HepG2 (cell line): ENCODE measurements around the gene SYNPO2L. TPM values are rescaled to one million over a fixed set of nuclear protein-coding genes. Genes with fewer than 3 reads are reported as not detected.
A peak's percentile ranks its signal among the peaks of the same experiment; 100 is the strongest.

Experiments used
- ATAC-seq: fragments of 200-7000 bp; cut with Tn5 transposase; 3 replicates; pipeline ENCODE4 v1.9.1; 2020; ENCODE audit warnings: mild to moderate bottlenecking, moderate library complexity
- BruUV-seq: library from RNA; stranded (reverse); fragments of 400-500 nt; replicated peaks from 2 replicates; lab custom pipeline; 2021; lab: Mats Ljungman, UMichigan
- CTCF ChIA-PET: fragments of 300-600 bp; formaldehyde crosslinking; extraction: SDS; loops from one replicate; lab custom pipeline; 2021; ENCODE audit warnings: low total read pairs, inconsistent platforms, low intra/inter-chr PET ratio; lab: Yijun Ruan, JAX
- POLR2A ChIA-PET: fragments of 350-600 bp; sonication (Branson Sonifier 250); formaldehyde crosslinking; loops from one replicate; lab custom pipeline; 2020; ENCODE audit warnings: antibody characterized with exemption, inconsistent platforms; lab: Yijun Ruan, JAX
- DNase-seq: peaks from one replicate; pipeline ENCODE4 v3.0.0-alpha.2; 2015; ENCODE audit warnings: low spot score
- FAIRE-seq: peaks from 3 replicates; lab custom pipeline; 2011; peaks lifted over from hg19 to GRCh38; lab: Jason Lieb, UNC
- H2AFZ ChIP-seq: one replicate; pipeline ENCODE4 v1.6.1; 2011; ENCODE audit warnings: low read length, inconsistent platforms
- H3K27ac ChIP-seq: fragments of 300-600 bp; 3 replicates; pipeline ENCODE4 v1.8.0; 2011; ENCODE audit warnings: mixed run types, mild to moderate bottlenecking, mixed read lengths, low read length, inconsistent platforms; ENCODE audit not compliant: insufficient read depth; ENCODE audit errors: extremely low read length
- H3K27me3 ChIP-seq, 2 experiments: fragments of 200-600 bp in 1 of 2; 2 replicates in 1 of 2; 3 replicates in 1 of 2; pipeline versions ENCODE4 v1.6.0 to v1.8.0; 2011; ENCODE audit warnings: low read length in 2 of 2, mild to moderate bottlenecking in 2 of 2, moderate library complexity in 2 of 2, inconsistent platforms in 1 of 2; ENCODE audit not compliant: insufficient read depth in 2 of 2, control insufficient read depth in 1 of 2
- H3K36me3 ChIP-seq, 2 experiments: fragments of 200-600 bp in 1 of 2; replicated peaks in 1 of 2; 2 replicates in 1 of 2; 3 replicates in 1 of 2; pipeline versions ENCODE4 v1.5.1 to v1.8.0; 2011; ENCODE audit warnings: low read length in 2 of 2, inconsistent platforms in 1 of 2; ENCODE audit not compliant: insufficient read depth in 2 of 2, control insufficient read depth in 1 of 2
- H3K4me1 ChIP-seq: 2 replicates; pipeline ENCODE4 v1.5.1; 2012; ENCODE audit warnings: low read length, inconsistent platforms; ENCODE audit not compliant: insufficient read depth
- H3K4me2 ChIP-seq: 2 replicates; pipeline ENCODE4 v1.6.0; 2011; ENCODE audit warnings: low read depth, low read length, inconsistent platforms
- H3K4me3 ChIP-seq, 3 experiments: fragments of 200-600 bp in 1 of 3; sonication (generic), shearing (Covaris generic) in 1 of 3; replicated peaks in 1 of 3; 2 replicates each; pipeline ENCODE4 v1.5.1; 2011 to 2016; ENCODE audit warnings: low read length in 3 of 3, inconsistent platforms in 2 of 3, low read depth in 2 of 3, mild to moderate bottlenecking in 2 of 3, control low read depth in 1 of 3, mixed read lengths in 1 of 3; ENCODE audit not compliant: insufficient read depth in 1 of 3
- H3K79me2 ChIP-seq: one replicate; pipeline ENCODE4 v1.6.1; 2011; ENCODE audit warnings: low read length, inconsistent platforms; ENCODE audit not compliant: insufficient read depth
- H3K9ac ChIP-seq: 2 replicates; pipeline ENCODE4 v1.6.0; 2011; ENCODE audit warnings: mild to moderate bottlenecking, low read depth, low read length, inconsistent platforms; ENCODE audit not compliant: insufficient read depth
- H3K9me3 ChIP-seq: 2 replicates; pipeline ENCODE4 v1.5.1; 2012; ENCODE audit warnings: mild to moderate bottlenecking, low read length
- H4K20me1 ChIP-seq: 2 replicates; pipeline ENCODE4 v1.6.0; 2011; ENCODE audit warnings: inconsistent platforms, mild to moderate bottlenecking, low read length, moderate library complexity; ENCODE audit not compliant: insufficient read depth
- EEA1 ChIP-seq: sonication (generic); formaldehyde crosslinking; IDR thresholded peaks from 2 replicates; pipeline ENCODE4 v1.5.1; 2020; ENCODE audit warnings: mild to moderate bottlenecking, missing genetic modification reagents, borderline replicate concordance
- HIVEP1 ChIP-seq: sonication (generic); formaldehyde crosslinking; IDR thresholded peaks from 2 replicates; pipeline ENCODE4 v1.4.0; 2020; ENCODE audit warnings: mild to moderate bottlenecking, missing genetic modification reagents
- TFAP4 ChIP-seq: sonication (generic); IDR thresholded peaks from 2 replicates; pipeline ENCODE4 v1.6.1; 2016; ENCODE audit warnings: low read depth, borderline replicate concordance
- ZNF737 ChIP-seq: sonication (generic); formaldehyde crosslinking; IDR thresholded peaks from 2 replicates; pipeline ENCODE4 v1.5.0; 2020; ENCODE audit warnings: missing genetic modification reagents, mild to moderate bottlenecking, borderline replicate concordance
- ZNF768 ChIP-seq: sonication (generic); formaldehyde crosslinking; IDR thresholded peaks from 2 replicates; pipeline ENCODE4 v1.4.0; 2020; ENCODE audit warnings: missing genetic modification reagents
- WGBS: methylation state at CpG from one replicate; pipeline ENCODE4 v1.1.6; 2017; ENCODE audit warnings: low lambda C conversion rate; 5-methylcytosine and 5-hydroxymethylcytosine counted together
- in situ Hi-C: cut with HindIII; loops from 2 replicates; pipeline ENCODE4 v1.10.0; 2017; ENCODE audit warnings: low pct_unique_long_range_greater_than_20kb; ENCODE audit not compliant: extremely low pct_ligation_motif_present
- intact Hi-C: fragments of 100-400 bp; cut with micrococcal nuclease; formaldehyde crosslinking; loops from one replicate; pipeline ENCODE4 v1.10.0; 2022; ENCODE audit not compliant: unreplicated experiment
- polyA plus RNA-seq, 8 experiments: library from polyadenylated mRNA; depleted of rRNA in 3 of 8; stranded (reverse) in 7 of 8; unstranded in 1 of 8; fragments of >200 nt; fragmentation: Illumina TruSeq in 4 of 8; extraction: Trizol in 4 of 8; gene quantifications; 2 replicates each; pipeline versions ENCODE4 v1.2.1 to v1.2.3, GENCODE V29; 2011 to 2016; ENCODE audit warnings: low read depth in 4 of 8, missing spikeins in 1 of 8, mixed read lengths in 1 of 8; ENCODE audit not compliant: insufficient read depth in 1 of 8
- total RNA-seq, 5 experiments: library from RNA; depleted of rRNA; stranded (reverse); fragments of >200 nt; fragmentation: Illumina TruSeq; extraction: Trizol; gene quantifications; 2 replicates each; pipeline ENCODE4 v1.2.3, GENCODE V29; 2016; ENCODE audit warnings: low read depth in 1 of 5
- TF ChIP-seq, protein P1 (sequence below): sonication (generic); formaldehyde crosslinking; IDR thresholded peaks from 2 replicates; pipeline ENCODE4 v1.5.0; 2020; ENCODE audit warnings: mild to moderate bottlenecking, missing genetic modification reagents, borderline replicate concordance
- TF ChIP-seq, protein P2 (sequence below): IDR thresholded peaks from 2 replicates; pipeline ENCODE4 v1.6.1; 2016; ENCODE audit warnings: control low read depth

Gene SYNPO2L
- total and polyA plus RNA-seq, 2 of the 13 experiments (the other 11 are each of a cell fraction or from before 2014, with no cell fraction given) = not detected

DNA sequence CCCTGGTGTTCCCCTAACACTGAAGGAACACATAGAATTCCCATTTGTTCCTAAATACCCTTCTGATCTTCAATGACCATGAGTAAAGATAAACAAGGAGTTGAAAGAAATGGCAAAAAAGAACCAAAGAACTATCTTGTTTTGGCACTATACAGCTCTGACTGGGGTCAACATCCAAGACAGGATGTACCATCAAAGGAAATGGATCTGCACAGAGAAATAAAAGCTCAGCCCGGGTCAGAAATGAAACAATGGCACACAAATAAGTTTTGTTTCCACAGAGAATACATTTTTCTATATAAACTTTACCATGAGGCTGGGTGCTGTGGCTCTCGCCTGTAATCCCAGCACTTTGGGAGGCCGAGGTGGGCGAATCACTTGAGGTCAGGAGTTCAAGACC is 46.7 kb downstream of the SYNPO2L start (continued):
- TF ChIP-seq, protein P1, sequence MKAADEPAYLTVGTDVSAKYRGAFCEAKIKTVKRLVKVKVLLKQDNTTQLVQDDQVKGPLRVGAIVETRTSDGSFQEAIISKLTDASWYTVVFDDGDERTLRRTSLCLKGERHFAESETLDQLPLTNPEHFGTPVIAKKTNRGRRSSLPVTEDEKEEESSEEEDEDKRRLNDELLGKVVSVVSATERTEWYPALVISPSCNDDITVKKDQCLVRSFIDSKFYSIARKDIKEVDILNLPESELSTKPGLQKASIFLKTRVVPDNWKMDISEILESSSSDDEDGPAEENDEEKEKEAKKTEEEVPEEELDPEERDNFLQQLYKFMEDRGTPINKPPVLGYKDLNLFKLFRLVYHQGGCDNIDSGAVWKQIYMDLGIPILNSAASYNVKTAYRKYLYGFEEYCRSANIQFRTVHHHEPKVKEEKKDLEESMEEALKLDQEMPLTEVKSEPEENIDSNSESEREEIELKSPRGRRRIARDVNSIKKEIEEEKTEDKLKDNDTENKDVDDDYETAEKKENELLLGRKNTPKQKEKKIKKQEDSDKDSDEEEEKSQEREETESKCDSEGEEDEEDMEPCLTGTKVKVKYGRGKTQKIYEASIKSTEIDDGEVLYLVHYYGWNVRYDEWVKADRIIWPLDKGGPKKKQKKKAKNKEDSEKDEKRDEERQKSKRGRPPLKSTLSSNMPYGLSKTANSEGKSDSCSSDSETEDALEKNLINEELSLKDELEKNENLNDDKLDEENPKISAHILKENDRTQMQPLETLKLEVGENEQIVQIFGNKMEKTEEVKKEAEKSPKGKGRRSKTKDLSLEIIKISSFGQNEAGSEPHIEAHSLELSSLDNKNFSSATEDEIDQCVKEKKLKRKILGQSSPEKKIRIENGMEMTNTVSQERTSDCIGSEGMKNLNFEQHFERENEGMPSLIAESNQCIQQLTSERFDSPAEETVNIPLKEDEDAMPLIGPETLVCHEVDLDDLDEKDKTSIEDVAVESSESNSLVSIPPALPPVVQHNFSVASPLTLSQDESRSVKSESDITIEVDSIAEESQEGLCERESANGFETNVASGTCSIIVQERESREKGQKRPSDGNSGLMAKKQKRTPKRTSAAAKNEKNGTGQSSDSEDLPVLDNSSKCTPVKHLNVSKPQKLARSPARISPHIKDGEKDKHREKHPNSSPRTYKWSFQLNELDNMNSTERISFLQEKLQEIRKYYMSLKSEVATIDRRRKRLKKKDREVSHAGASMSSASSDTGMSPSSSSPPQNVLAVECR (CRISPR knock-in tag) = no peak
- TF ChIP-seq EEA1 (CRISPR knock-in tag) (no peak), ZNF768 (no peak), HIVEP1 (CRISPR knock-in tag) (no peak)

DNA sequence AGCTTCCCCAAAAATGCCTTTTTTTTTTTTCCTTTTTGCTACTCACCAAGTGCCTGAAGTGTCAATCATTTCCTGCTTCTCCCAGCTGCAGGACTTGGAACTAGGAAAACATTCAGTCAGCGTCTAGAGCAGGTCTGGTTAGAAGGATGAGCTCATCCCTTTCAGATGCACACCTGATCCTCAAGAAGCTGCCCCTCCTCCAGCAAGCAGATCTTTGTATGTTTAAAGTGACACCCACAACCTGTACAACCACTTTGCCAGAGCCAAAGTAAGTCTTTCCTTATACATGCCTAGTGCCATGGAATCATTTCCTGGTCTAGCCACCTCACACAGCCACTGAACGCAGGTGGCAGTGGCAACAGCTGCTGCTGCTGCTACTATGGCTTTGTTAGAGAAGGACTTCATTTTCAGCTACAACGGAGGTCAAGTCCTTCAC is 54.3 kb downstream of the SYNPO2L start:
- POLR2A ChIA-PET = interaction anchor here (0.8 to 1.8 kb wide), 6 partner anchors 9 to 106 kb away, joined by 3 to 11 read pairs (median 4); partner anchors contain the start of gene USP54
- Histone ChIP-seq H3K4me1 (peaks cover 16% of the 10 kb centered on the region), H3K9ac (peak overlapping the region; percentile 36), H3K4me2 (peak overlapping the region; percentile 33; the same call in 1 of the 2 replicates), H3K4me3 (no peak overlapping the region), H3K79me2 (no peaks in the 10 kb centered on the region), H3K27ac (no peak overlapping the region), H4K20me1 (no peaks in the 10 kb centered on the region), H3K27me3 (no peaks in the 10 kb centered on the region), H3K36me3 (no peaks in the 10 kb centered on the region), H2AFZ (no peak overlapping the region), H3K9me3 (no peaks in the 10 kb centered on the region)
- DNase-seq (no peak), ATAC-seq (peak; percentile 62), FAIRE-seq (no peak)
- 37% methylated on average over 3 of the region's 3 CpGs for WGBS
- BruUV-seq = no TSS peak
- TF ChIP-seq ZNF737 (CRISPR knock-in tag) (no peak), TFAP4 (peak; percentile 4; the same call in 1 of the 2 replicates)
- TF ChIP-seq, protein P2, sequence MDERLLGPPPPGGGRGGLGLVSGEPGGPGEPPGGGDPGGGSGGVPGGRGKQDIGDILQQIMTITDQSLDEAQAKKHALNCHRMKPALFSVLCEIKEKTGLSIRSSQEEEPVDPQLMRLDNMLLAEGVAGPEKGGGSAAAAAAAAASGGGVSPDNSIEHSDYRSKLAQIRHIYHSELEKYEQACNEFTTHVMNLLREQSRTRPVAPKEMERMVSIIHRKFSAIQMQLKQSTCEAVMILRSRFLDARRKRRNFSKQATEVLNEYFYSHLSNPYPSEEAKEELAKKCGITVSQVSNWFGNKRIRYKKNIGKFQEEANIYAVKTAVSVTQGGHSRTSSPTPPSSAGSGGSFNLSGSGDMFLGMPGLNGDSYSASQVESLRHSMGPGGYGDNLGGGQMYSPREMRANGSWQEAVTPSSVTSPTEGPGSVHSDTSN (CRISPR knock-in tag) = peak; percentile 76
- intact Hi-C loops = no loop called here
- CTCF ChIA-PET = no interaction called here
- in situ Hi-C loops = no loop called here
